ENCODE measurements around the gene KRT75. TPM values are rescaled to one million over a fixed set of nuclear protein-coding genes. Genes with fewer than 3 reads are reported as not detected.

Gene KRT75
- total RNA-seq, 1 donor = not detected

GRCh38 chr12:52464897-52465296 is 30.7 kb upstream of the KRT75 start:
- TF ChIP-seq CTCF (IDR thresholded peaks at IDR 0.05; ENCODE audit: insufficient read depth, low read length) = no peak
- DNase-seq (ENCODE audit: low read depth) = no peak
- H3K4me3 ChIP-seq (ENCODE audit: low read depth, low read length) = no peak overlapping the region

GRCh38 chr12:52461693-52462092 is 27.5 kb upstream of the KRT75 start:
- no peak for DNase-seq (ENCODE audit: low read depth)
- H3K4me3 ChIP-seq (ENCODE audit: low read depth, low read length) = no peak overlapping the region
- TF ChIP-seq CTCF (IDR thresholded peaks at IDR 0.05; ENCODE audit: insufficient read depth, low read length) = no peak

- TF ChIP-seq CTCF (IDR thresholded peaks at IDR 0.05; ENCODE audit: insufficient read depth, low read length) = no peak
Observed at GRCh38 chr12:52458861-52459260, 24.7 kb upstream of the KRT75 start.

GRCh38 chr12:52455821-52456220 is 21.6 kb upstream of the KRT75 start:
- no peak for TF ChIP-seq CTCF (IDR thresholded peaks at IDR 0.05; ENCODE audit: insufficient read depth, low read length)
- no peak overlapping the region for H3K4me3 ChIP-seq (ENCODE audit: low read depth, low read length)
- DNase-seq (ENCODE audit: low read depth) = no peak

More at GRCh38 chr12:52458861-52459260, 24.7 kb upstream of the KRT75 start:
- H3K4me3 ChIP-seq (ENCODE audit: low read depth, low read length) = no peak overlapping the region
- DNase-seq (ENCODE audit: low read depth) = no peak

- no peak overlapping the region for H3K4me3 ChIP-seq (ENCODE audit: low read depth, low read length)
- no peak for DNase-seq (ENCODE audit: low read depth)
- no peak for TF ChIP-seq CTCF (IDR thresholded peaks at IDR 0.05; ENCODE audit: insufficient read depth, low read length)
Observed at GRCh38 chr12:52454411-52455201, 20.4 kb upstream of the KRT75 start.

- no peak for TF ChIP-seq CTCF (IDR thresholded peaks at IDR 0.05; ENCODE audit: insufficient read depth, low read length)
- DNase-seq (ENCODE audit: low read depth) = no peak
- H3K4me3 ChIP-seq (ENCODE audit: low read depth, low read length) = no peak within 1 kb of the TSS
Observed at GRCh38 chr12:52452101-52452500, 17.9 kb upstream of the KRT75 start, which contains the start of gene KRT6B. Gene KRT6B, minus strand, starts transcription at chr12:52452146. Its CDS starts 68 bp downstream, at chr12:52452078.
